Neuronal stem cell (in vitro differentiated cells): Measurements from ENCODE around the gene VBP1.

Experiments used
- DNase-seq: peaks from one replicate; pipeline ENCODE4 v3.0.0-alpha.2; 2013; ENCODE audit warnings: low spot score
- H2AFZ ChIP-seq: one replicate; pipeline ENCODE4 v1.6.1; 2013; ENCODE audit warnings: mild to moderate bottlenecking, low read length, inconsistent platforms
- H2AK5ac ChIP-seq: 2 replicates; pipeline ENCODE4 v1.6.1; 2013; ENCODE audit warnings: low read depth, mild to moderate bottlenecking, inconsistent platforms, low read length, moderate library complexity, mixed read lengths
- H2BK120ac ChIP-seq: 2 replicates; pipeline ENCODE4 v1.6.1; 2013; ENCODE audit warnings: low read depth, mild to moderate bottlenecking, inconsistent platforms, low read length, moderate library complexity, mixed read lengths
- H2BK12ac ChIP-seq: one replicate; pipeline ENCODE4 v1.6.1; 2013; ENCODE audit warnings: low read length, inconsistent platforms
- H2BK15ac ChIP-seq: 2 replicates; pipeline ENCODE4 v1.6.1; 2013; ENCODE audit warnings: mild to moderate bottlenecking, low read length, inconsistent platforms, mixed read lengths
- H2BK5ac ChIP-seq: one replicate; pipeline ENCODE4 v1.6.1; 2013; ENCODE audit warnings: inconsistent platforms, mild to moderate bottlenecking, low read length, moderate library complexity
- H3K14ac ChIP-seq: one replicate; pipeline ENCODE4 v1.6.1; 2013; ENCODE audit warnings: low read length, inconsistent platforms
- H3K18ac ChIP-seq: 2 replicates; pipeline ENCODE4 v1.6.1; 2013; ENCODE audit warnings: low read length, inconsistent platforms
- H3K23ac ChIP-seq: 2 replicates; pipeline ENCODE4 v1.6.1; 2013; ENCODE audit warnings: low read depth, mild to moderate bottlenecking, mixed read lengths, low read length, inconsistent platforms; ENCODE audit not compliant: poor library complexity
- H3K27ac ChIP-seq: replicated peaks from 3 replicates; pipeline ENCODE4 v1.5.1; 2013; ENCODE audit warnings: low read length, inconsistent platforms
- H3K27me3 ChIP-seq, 3 experiments: 2 replicates each; pipeline ENCODE4 v1.6.1; 2013; ENCODE audit warnings: low read length in 3 of 3, mild to moderate bottlenecking in 2 of 3, inconsistent platforms in 1 of 3, low read depth in 1 of 3, mixed read lengths in 1 of 3, moderate library complexity in 1 of 3; ENCODE audit not compliant: control insufficient read depth in 3 of 3, insufficient read depth in 3 of 3
- H3K36me3 ChIP-seq, 2 donors: replicated peaks in 1 of 2; 2 replicates each; pipeline ENCODE4 v1.6.1; 2013; ENCODE audit warnings: low read length in 2 of 2; ENCODE audit not compliant: control insufficient read depth in 2 of 2, insufficient read depth in 2 of 2
- H3K4ac ChIP-seq: 2 replicates; pipeline ENCODE4 v1.6.1; 2013; ENCODE audit warnings: inconsistent platforms, mild to moderate bottlenecking, low read length, moderate library complexity
- H3K4me1 ChIP-seq, 2 donors: 1 replicate in 1 of 2; 2 replicates in 1 of 2; pipeline ENCODE4 v1.6.1; 2013; ENCODE audit warnings: low read length in 2 of 2, low read depth in 1 of 2; ENCODE audit not compliant: control insufficient read depth in 2 of 2, insufficient read depth in 1 of 2
- H3K4me2 ChIP-seq: one replicate; pipeline ENCODE4 v1.6.1; 2013; ENCODE audit warnings: mild to moderate bottlenecking, low read length, inconsistent platforms; ENCODE audit not compliant: insufficient read depth, poor library complexity, severe bottlenecking
- H3K4me3 ChIP-seq, 2 donors: 2 replicates each; pipeline ENCODE4 v1.5.1; 2013; ENCODE audit warnings: low read length in 2 of 2, mild to moderate bottlenecking in 2 of 2, inconsistent platforms in 1 of 2, moderate library complexity in 1 of 2
- H3K79me1 ChIP-seq: one replicate; pipeline ENCODE4 v1.6.1; 2013; ENCODE audit warnings: low read depth, mild to moderate bottlenecking, inconsistent platforms, low read length, moderate library complexity
- H3K9ac ChIP-seq: one replicate; pipeline ENCODE4 v1.6.1; 2013; ENCODE audit warnings: mild to moderate bottlenecking, low read depth, low read length, inconsistent platforms; ENCODE audit not compliant: poor library complexity
- H3K9me3 ChIP-seq, 2 donors: replicated peaks in 1 of 2; 2 replicates each; pipeline versions ENCODE3 to v1.6.1; 2013; ENCODE audit warnings: low read length in 2 of 2, mild to moderate bottlenecking in 2 of 2, inconsistent platforms in 1 of 2, low read depth in 1 of 2, mixed read lengths in 1 of 2, moderate library complexity in 1 of 2; ENCODE audit not compliant: control insufficient read depth in 2 of 2, insufficient read depth in 1 of 2
- H4K8ac ChIP-seq: one replicate; pipeline ENCODE4 v1.6.1; 2013; ENCODE audit warnings: low read depth, mild to moderate bottlenecking, inconsistent platforms, low read length, moderate library complexity
- H4K91ac ChIP-seq: one replicate; pipeline ENCODE4 v1.6.1; 2013; ENCODE audit warnings: low read length, low read depth, mild to moderate bottlenecking, inconsistent platforms; ENCODE audit not compliant: poor library complexity
- WGBS, 2 donors: extraction: QIAGEN DNeasy Blood & Tissue Kit; methylation state at CpG; one replicate each; pipeline ENCODE4 v1.1.7; 2013; ENCODE audit warnings: missing lambda C conversion rate in 2 of 2, mixed read lengths in 1 of 2; ENCODE audit not compliant: insufficient read length in 2 of 2, insufficient replicate concordance in 1 of 2; ENCODE audit errors: extremely low coverage in 2 of 2; 5-methylcytosine and 5-hydroxymethylcytosine counted together

The VBP1 gene

DNA sequence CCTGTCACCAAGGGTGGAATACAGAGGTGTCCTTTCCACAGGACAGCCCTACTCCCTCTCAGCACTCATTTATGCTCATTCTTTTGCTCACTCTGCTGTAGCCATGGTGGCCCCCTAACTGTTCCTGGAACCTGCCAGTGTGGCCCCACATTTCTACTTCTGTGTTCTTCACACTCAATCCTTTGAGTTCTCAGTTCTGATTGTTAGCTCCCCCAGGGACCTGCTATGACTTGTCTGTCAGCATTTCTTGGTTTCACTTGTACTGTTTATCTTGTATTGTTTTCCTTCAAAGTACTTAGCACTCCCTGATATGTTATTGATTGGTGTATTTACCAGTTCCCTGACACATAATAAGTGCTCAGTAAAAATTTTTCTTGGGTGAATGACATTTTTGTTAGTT, 14.9 kb downstream of the VBP1 start:
- Histone ChIP-seq H3K4me2 (no peak overlapping the region), H2BK120ac (no peak overlapping the region), H2AFZ (no peak overlapping the region), H4K8ac (no peak overlapping the region), H3K27ac (no peak overlapping the region), H3K36me3 (peaks cover 4 to 77% of the 10 kb centered on the region in 2 donors), H3K23ac (no peak overlapping the region), H3K4me1 (no peaks in the 10 kb centered on the region), H3K9me3 (no peaks in the 10 kb centered on the region), H3K4me3 (no peak overlapping the region), H3K27me3 (no peaks in the 10 kb centered on the region), H3K18ac (no peak overlapping the region), H3K14ac (no peak overlapping the region), H3K9ac (no peak overlapping the region), H2BK15ac (no peak overlapping the region), H2BK12ac (no peak overlapping the region), H2BK5ac (no peak overlapping the region), H3K79me1 (no peaks in the 10 kb centered on the region), H2AK5ac (no peak overlapping the region), H3K4ac (no peak overlapping the region), H4K91ac (no peak overlapping the region)
- no peak for DNase-seq

DNA sequence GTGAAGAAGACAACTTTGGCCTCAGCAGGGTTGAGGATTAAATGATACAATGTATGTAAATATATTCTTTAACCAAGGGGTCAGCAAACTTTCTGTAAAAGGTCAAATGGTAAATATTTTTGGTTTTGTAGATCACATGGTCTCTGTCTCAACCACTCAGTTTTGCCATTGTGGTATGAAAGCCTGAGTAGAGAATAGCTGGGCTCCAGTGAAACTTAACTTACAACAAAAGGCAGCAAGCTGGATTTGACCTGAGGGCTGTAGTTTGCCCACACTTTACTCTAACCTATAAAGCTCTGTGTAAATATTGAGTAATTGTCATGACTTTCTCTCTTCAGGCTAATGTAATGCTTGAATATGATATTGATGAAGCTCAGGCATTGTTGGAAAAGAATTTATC, 19.6 kb downstream of the VBP1 start:
- Histone ChIP-seq H3K9me3 (no peaks in the 10 kb centered on the region), H2AFZ (no peak overlapping the region), H3K18ac (no peak overlapping the region), H3K9ac (no peak overlapping the region), H4K91ac (no peak overlapping the region), H3K4ac (no peak overlapping the region), H2BK15ac (no peak overlapping the region), H3K27me3 (no peaks in the 10 kb centered on the region), H3K23ac (no peak overlapping the region), H2BK5ac (no peak overlapping the region), H3K14ac (no peak overlapping the region), H3K27ac (no peak overlapping the region), H3K4me2 (no peak overlapping the region), H2BK12ac (no peak overlapping the region), H3K4me1 (no peaks in the 10 kb centered on the region), H3K4me3 (no peak overlapping the region), H3K36me3 (peaks cover 8 to 78% of the 10 kb centered on the region in 2 donors), H3K79me1 (no peaks in the 10 kb centered on the region), H2BK120ac (no peak overlapping the region), H2AK5ac (no peak overlapping the region), H4K8ac (no peak overlapping the region)
- DNase-seq, result no peak

DNA sequence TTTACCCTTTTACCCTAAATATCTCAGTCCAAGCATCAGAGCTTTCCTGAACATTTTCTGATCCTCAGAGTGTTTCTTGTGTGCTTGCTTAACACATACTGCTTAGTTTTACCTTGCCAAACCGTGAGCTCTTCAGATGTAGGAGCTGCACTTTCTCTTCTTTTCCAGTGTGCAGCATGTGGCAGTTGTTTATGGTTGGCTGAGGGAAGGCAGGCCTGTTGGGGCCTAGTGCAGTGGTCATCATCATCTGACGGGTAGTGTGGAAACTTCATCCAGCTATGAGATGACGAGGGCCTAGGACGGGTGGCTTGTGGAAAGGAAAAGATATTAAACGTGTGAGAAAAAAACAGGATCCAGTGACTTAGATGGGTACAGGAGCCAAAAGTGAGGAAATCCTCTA, 21.5 kb downstream of the VBP1 start:
- Histone ChIP-seq H3K23ac (no peak overlapping the region), H2BK5ac (no peak overlapping the region), H3K4me3 (no peak overlapping the region), H4K91ac (no peak overlapping the region), H2AFZ (no peak overlapping the region), H3K27me3 (no peaks in the 10 kb centered on the region), H2AK5ac (no peak overlapping the region), H4K8ac (no peak overlapping the region), H2BK15ac (no peak overlapping the region), H3K18ac (no peak overlapping the region), H3K36me3 (peaks cover 8 to 62% of the 10 kb centered on the region in 2 donors), H2BK120ac (no peak overlapping the region), H3K4ac (no peak overlapping the region), H3K9me3 (no peaks in the 10 kb centered on the region), H3K79me1 (no peaks in the 10 kb centered on the region), H3K9ac (no peak overlapping the region), H3K4me1 (peaks cover 0 to 5% of the 10 kb centered on the region in 2 donors), H3K4me2 (no peak overlapping the region), H3K27ac (no peak overlapping the region), H2BK12ac (no peak overlapping the region), H3K14ac (no peak overlapping the region)
- no peak for DNase-seq
- no CpG with 5 or more reads among the region's 5 CpGs for WGBS, 2 donors

DNA sequence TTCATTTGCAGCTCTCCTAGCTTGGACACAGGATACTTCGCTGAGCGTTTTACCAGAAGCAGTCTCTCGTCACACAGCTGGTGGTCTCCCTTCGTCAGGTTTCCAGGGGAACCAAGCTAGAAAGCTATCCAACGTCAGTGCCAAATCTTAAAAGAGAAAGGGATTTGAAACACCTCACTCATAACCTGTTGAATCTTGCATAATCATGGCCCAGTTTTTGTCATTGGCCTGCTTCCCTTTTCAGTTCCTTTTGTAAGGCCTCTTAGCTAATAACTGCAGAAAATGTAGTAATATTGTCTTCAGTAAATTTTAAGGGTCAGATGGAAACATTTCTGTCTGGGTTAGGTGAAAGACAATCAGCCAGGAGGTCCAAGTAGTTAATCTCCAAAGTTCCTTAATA, 26.0 kb downstream of the VBP1 start:
- Histone ChIP-seq H3K23ac (no peak overlapping the region), H3K4me2 (no peak overlapping the region), H3K4ac (no peak overlapping the region), H3K9me3 (no peaks in the 10 kb centered on the region), H4K91ac (no peak overlapping the region), H2BK12ac (no peak overlapping the region), H2AK5ac (no peak overlapping the region), H2BK120ac (no peak overlapping the region), H3K27ac (no peak overlapping the region), H3K27me3 (no peaks in the 10 kb centered on the region), H3K4me1 (peaks cover 0 to 5% of the 10 kb centered on the region in 2 donors), H3K18ac (no peak overlapping the region), H4K8ac (no peak overlapping the region), H3K36me3 (peaks cover 8 to 32% of the 10 kb centered on the region in 2 donors), H3K9ac (no peak overlapping the region), H3K79me1 (no peaks in the 10 kb centered on the region), H2BK15ac (no peak overlapping the region), H2BK5ac (no peak overlapping the region), H3K4me3 (no peak overlapping the region), H3K14ac (no peak overlapping the region), H2AFZ (no peak overlapping the region)
- DNase-seq, result no peak
- WGBS, 2 donors, result no CpG with 5 or more reads among the region's 5 CpGs
